Osteoblast (primary cell): ENCODE results near the gene ZNF804B. TPM values are rescaled to one million over a fixed set of nuclear protein-coding genes. Genes with fewer than 3 reads are reported as not detected.

Source experiments
- DNase-seq: peaks from one replicate; pipeline ENCODE4 v3.0.0; 2011; ENCODE audit warnings: low spot score, mixed read lengths; ENCODE audit not compliant: insufficient read length; ENCODE audit errors: missing footprints
- H2AFZ ChIP-seq: 2 replicates; pipeline ENCODE4 v1.6.0; 2011; ENCODE audit warnings: mild to moderate bottlenecking, low read length
- H3K27ac ChIP-seq: 2 replicates; pipeline ENCODE4 v1.5.1; 2011; ENCODE audit warnings: mild to moderate bottlenecking, low read depth, low read length, moderate library complexity
- H3K27me3 ChIP-seq: 2 replicates; pipeline ENCODE4 v1.6.0; 2012; ENCODE audit warnings: mild to moderate bottlenecking, control low read depth, inconsistent platforms, low read length, moderate library complexity; ENCODE audit not compliant: insufficient read depth
- H3K36me3 ChIP-seq: 2 replicates; pipeline ENCODE4 v1.5.1; 2011; ENCODE audit warnings: mild to moderate bottlenecking, low read length, control low read depth, moderate library complexity; ENCODE audit not compliant: insufficient read depth
- H3K4me1 ChIP-seq: 2 replicates; pipeline ENCODE4 v1.5.1; 2011; ENCODE audit warnings: mild to moderate bottlenecking, low read length, control low read depth, moderate library complexity; ENCODE audit not compliant: insufficient read depth
- H3K4me2 ChIP-seq: 2 replicates; pipeline ENCODE4 v1.6.0; 2011; ENCODE audit warnings: mild to moderate bottlenecking, low read length; ENCODE audit not compliant: insufficient read depth
- H3K4me3 ChIP-seq: fragments of 200-600 bp; sonication (generic); 3 replicates; pipeline ENCODE4 v1.5.1; 2012; ENCODE audit warnings: mild to moderate bottlenecking, low read length, inconsistent platforms; ENCODE audit not compliant: insufficient read depth
- H3K79me2 ChIP-seq: 2 replicates; pipeline ENCODE4 v1.6.0; 2012; ENCODE audit warnings: mild to moderate bottlenecking, low read length, control low read depth, inconsistent platforms; ENCODE audit not compliant: insufficient read depth
- H3K9me3 ChIP-seq: 2 replicates; pipeline ENCODE4 v1.5.1; 2011; ENCODE audit warnings: low read depth, low read length, control low read depth
- H4K20me1 ChIP-seq: 2 replicates; pipeline ENCODE4 v1.6.0; 2012; ENCODE audit warnings: mild to moderate bottlenecking, low read length, control low read depth; ENCODE audit not compliant: insufficient read depth
- CTCF ChIP-seq: IDR thresholded peaks from 2 replicates; pipeline ENCODE4 v1.5.1; 2011; ENCODE audit warnings: mild to moderate bottlenecking, low read depth, low read length, moderate library complexity; ENCODE audit errors: extremely low read depth
- total RNA-seq: library from RNA; depleted of rRNA; stranded (reverse); fragments of >200 nt; gene quantifications from 2 replicates; pipeline ENCODE4 v1.2.3, GENCODE V29; 2012

ZNF804B gene
- total RNA-seq, 1 donor, result not detected

DNA sequence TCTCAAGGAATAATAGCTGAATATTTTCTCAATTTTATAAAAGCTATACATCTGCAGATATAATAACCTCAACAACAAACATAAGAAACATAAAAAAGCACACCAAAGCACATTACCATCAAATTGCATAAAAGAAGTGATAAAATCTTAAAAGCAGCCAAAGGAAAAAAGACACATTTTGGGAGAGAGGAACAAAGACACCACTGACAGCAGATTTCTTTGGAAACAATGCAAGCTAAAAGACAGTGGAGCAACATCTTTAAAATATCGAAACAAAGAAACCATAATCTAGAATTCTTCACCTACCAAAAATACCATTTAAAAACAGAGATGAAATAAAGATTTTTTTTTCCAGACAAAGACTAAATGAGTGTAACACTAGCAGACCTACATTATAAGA is 91.7 kb downstream of the ZNF804B start:
- H3K4me3 ChIP-seq, result no peak overlapping the region

GRCh38 chr7:88859288-88859687 is 99.8 kb downstream of the ZNF804B start:
- H2AFZ ChIP-seq, result no peak overlapping the region
- H3K36me3 ChIP-seq, result no peaks in the 10 kb centered on the region
- H3K4me2 ChIP-seq, result no peak overlapping the region
- H3K4me3 ChIP-seq, result no peak overlapping the region
- no peaks in the 10 kb centered on the region for H4K20me1 ChIP-seq
- DNase-seq, result no peak
- H3K27ac ChIP-seq, result no peak overlapping the region
- no peaks in the 10 kb centered on the region for H3K79me2 ChIP-seq
- H3K27me3 ChIP-seq, result no peaks in the 10 kb centered on the region
- no peaks in the 10 kb centered on the region for H3K4me1 ChIP-seq
- no peaks in the 10 kb centered on the region for H3K9me3 ChIP-seq
- no peak for TF ChIP-seq CTCF

More for the DNA sequence above, 91.7 kb downstream of the ZNF804B start:
- H3K27me3 ChIP-seq, result no peaks in the 10 kb centered on the region
- H3K79me2 ChIP-seq, result no peaks in the 10 kb centered on the region
- no peaks in the 10 kb centered on the region for H3K4me1 ChIP-seq
- H2AFZ ChIP-seq, result no peak overlapping the region
- no peak overlapping the region for H3K27ac ChIP-seq
- DNase-seq, result no peak
- H3K9me3 ChIP-seq, result peaks cover 3% of the 10 kb centered on the region
- no peak for TF ChIP-seq CTCF
- H3K4me2 ChIP-seq, result no peak overlapping the region
- H3K36me3 ChIP-seq, result no peaks in the 10 kb centered on the region
- no peaks in the 10 kb centered on the region for H4K20me1 ChIP-seq

GRCh38 chr7:88866265-88866863 is 106.9 kb downstream of the ZNF804B start:
- Histone ChIP-seq H3K27ac (no peak overlapping the region), H3K4me3 (no peak overlapping the region), H3K79me2 (no peaks in the 10 kb centered on the region), H3K36me3 (no peaks in the 10 kb centered on the region), H3K27me3 (no peaks in the 10 kb centered on the region), H4K20me1 (no peaks in the 10 kb centered on the region), H3K4me1 (no peaks in the 10 kb centered on the region), H3K4me2 (no peak overlapping the region), H2AFZ (no peak overlapping the region), H3K9me3 (no peaks in the 10 kb centered on the region)
- no peak for TF ChIP-seq CTCF
- DNase-seq, result no peak

DNA sequence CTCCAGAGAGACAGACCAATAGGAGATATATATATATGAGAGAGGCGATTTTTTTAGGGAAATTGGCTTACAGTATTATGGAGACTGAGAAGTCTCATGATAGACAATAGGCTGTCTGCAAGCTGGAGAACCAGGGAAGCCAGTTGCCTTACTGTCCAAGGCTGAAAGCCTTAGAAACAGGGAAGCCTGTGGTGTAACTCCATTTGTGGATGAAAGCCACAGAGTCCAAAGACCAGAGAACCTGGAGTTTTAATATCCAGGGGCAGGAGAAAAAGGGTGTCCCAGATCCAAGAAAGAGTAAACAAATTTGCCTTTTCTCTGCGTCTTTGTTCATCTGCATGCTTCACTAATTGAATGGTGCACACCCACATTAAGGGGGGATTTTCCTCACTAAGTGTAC is 107.7 kb downstream of the ZNF804B start:
- DNase-seq, result no peak
- TF ChIP-seq CTCF, result no peak
- no peaks in the 10 kb centered on the region for H3K36me3 ChIP-seq
- H3K4me2 ChIP-seq, result no peak overlapping the region
- no peaks in the 10 kb centered on the region for H4K20me1 ChIP-seq
- no peak overlapping the region for H2AFZ ChIP-seq
- H3K4me1 ChIP-seq, result no peaks in the 10 kb centered on the region
- H3K79me2 ChIP-seq, result no peaks in the 10 kb centered on the region
- no peak overlapping the region for H3K27ac ChIP-seq
- no peaks in the 10 kb centered on the region for H3K27me3 ChIP-seq
- no peaks in the 10 kb centered on the region for H3K9me3 ChIP-seq
- no peak overlapping the region for H3K4me3 ChIP-seq
